ENCODE results near the gene PLEKHO1.

DNA sequence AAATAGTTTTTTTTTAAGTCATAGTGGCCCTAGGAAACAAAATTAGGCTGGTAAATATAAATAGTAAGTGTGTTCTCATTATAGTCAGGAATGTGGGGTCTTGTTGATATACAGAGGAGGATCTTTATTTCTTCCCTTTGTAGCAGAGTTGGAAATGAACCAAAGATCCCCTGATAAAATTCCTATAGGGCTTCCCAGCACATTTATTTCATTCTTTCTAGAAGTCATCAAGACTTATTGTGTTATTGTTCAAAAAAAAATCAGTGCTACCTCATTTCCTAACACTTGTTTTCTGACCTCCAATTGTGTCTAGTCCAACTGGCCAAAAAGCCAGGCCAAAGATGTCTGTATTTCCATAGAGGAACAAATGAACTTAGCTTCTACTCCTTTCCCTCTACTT, 7.6 kb upstream of the PLEKHO1 start:
- TF ChIP-seq CTCF (conservative IDR thresholded peaks at IDR 0.05 in 1 of 2, IDR thresholded peaks at IDR 0.05 in 1 of 2; ENCODE audit: low read depth in 1 of 2, low read length in 2 of 2) (no peak), EZH2 (IDR thresholded peaks at IDR 0.05; ENCODE audit: low read length, missing control alignments) (no peak)

Data from fibroblast of lung (primary cell).